Left lung (tissue), 10 donors: ENCODE data around the gene ALG14. TPM values are rescaled to one million over a fixed set of nuclear protein-coding genes. Genes with fewer than 3 reads are reported as not detected.
A peak's percentile ranks its signal among the peaks of the same experiment; 100 is the strongest.

Experiments
- ATAC-seq: fragments of 200-7000 bp; cut with Tn5 transposase; one replicate; pipeline ENCODE4 v1.9.1; 2020; ENCODE audit warnings: moderate library complexity
- DNase-seq, 4 donors: peaks; one replicate each; pipeline ENCODE4 v3.0.0-alpha.2; 2013 to 2020
- H3K27ac ChIP-seq, 2 donors: fragments of 200-600 bp; sonication (generic) in 1 of 2; one replicate each; pipeline versions ENCODE4 v1.5.0 to v1.8.0; 2020 to 2021
- H3K27me3 ChIP-seq, 2 donors: fragments of 200-600 bp; sonication (generic) in 1 of 2; one replicate each; pipeline versions ENCODE4 v1.5.0 to v1.8.0; 2020 to 2021
- H3K36me3 ChIP-seq, 2 donors: fragments of 200-600 bp; sonication (generic) in 1 of 2; one replicate each; pipeline versions ENCODE4 v1.5.0 to v1.8.0; 2020 to 2021
- H3K4me1 ChIP-seq, 2 donors: fragments of 200-600 bp; one replicate each; pipeline ENCODE4 v1.8.0; 2021
- H3K4me3 ChIP-seq, 2 donors: fragments of 200-600 bp; sonication (generic) in 1 of 2; one replicate each; pipeline versions ENCODE4 v1.5.0 to v1.8.0; 2020 to 2021; ENCODE audit warnings: mild to moderate bottlenecking in 1 of 2
- H3K9me3 ChIP-seq, 2 donors: fragments of 200-600 bp; sonication (generic) in 1 of 2; one replicate each; pipeline versions ENCODE4 v1.5.0 to v1.8.0; 2020 to 2021
- CTCF ChIP-seq, 2 donors: fragments of 200-600 bp; sonication (generic) in 1 of 2; IDR thresholded peaks; one replicate each; pipeline versions ENCODE4 v1.5.0 to v1.8.0; 2021; ENCODE audit warnings: antibody characterized with exemption in 2 of 2
- intact Hi-C, 2 donors: fragments of 100-400 bp; cut with DNase I; formaldehyde crosslinking; loops; one replicate each; pipeline versions ENCODE4 v1.11.2 to v1.14.2; 2022
- polyA plus RNA-seq, 6 donors: library from polyadenylated mRNA; unstranded; fragments of 120-200 nt; gene quantifications; one replicate each; pipeline ENCODE4 v1.2.1, GENCODE V29; 2013; ENCODE audit not compliant: insufficient read length in 6 of 6
- total RNA-seq, 2 donors: library from RNA; stranded (reverse); fragmentation: NEBNext Ultra II Directional; extraction: Animal tissue kit (Norgen Biotek cat#: 25700); gene quantifications; one replicate each; pipeline ENCODE4 v1.2.1, GENCODE V29; 2021
- donor health status: DM: no; HTN: yes; CAD: no.
- donor health status: DM: no; HTN: no; CAD: no.

The ALG14 gene
- total and polyA plus RNA-seq, 8 donors, result 5.1 to 13.4 (median 10.1) TPM

- H3K36me3 ChIP-seq, result no peaks in the 10 kb centered on the region
- TF ChIP-seq CTCF (IDR thresholded peaks at IDR 0.05), result no peak
- no peaks in the 10 kb centered on the region for H3K4me1 ChIP-seq
- H3K27me3 ChIP-seq, result no peaks in the 10 kb centered on the region
- DNase-seq (no peak), ATAC-seq (no peak)
- H3K27ac ChIP-seq, result no peak overlapping the region
- intact Hi-C loops, result no loop called here
- no peaks in the 10 kb centered on the region for H3K9me3 ChIP-seq
- no peak overlapping the region for H3K4me3 ChIP-seq
Measured at GRCh38 chr1:94976971-94977548, 95.7 kb downstream of the ALG14 start.

- Histone ChIP-seq H3K27ac (peak overlapping the region in 1 of 2 donors; percentile 60), H3K4me1 (peaks cover 0 to 9% of the 10 kb centered on the region in 2 donors), H3K36me3 (no peaks in the 10 kb centered on the region), H3K9me3 (no peaks in the 10 kb centered on the region), H3K27me3 (no peaks in the 10 kb centered on the region), H3K4me3 (no peak overlapping the region)
- TF ChIP-seq CTCF (IDR thresholded peaks at IDR 0.05), result no peak
- peak; percentile 22 for ATAC-seq
- intact Hi-C loops, result no loop called here
- no peak for DNase-seq
Measured at GRCh38 chr1:94974824-94975223, 97.9 kb downstream of the ALG14 start.

GRCh38 chr1:94974241-94974640 is 98.5 kb downstream of the ALG14 start:
- H3K27me3 ChIP-seq, result no peaks in the 10 kb centered on the region
- intact Hi-C loops, result no loop called here
- no peaks in the 10 kb centered on the region for H3K9me3 ChIP-seq
- H3K27ac ChIP-seq, result peak overlapping the region in 1 of 2 donors; percentile 60
- no peak for TF ChIP-seq CTCF (IDR thresholded peaks at IDR 0.05)
- no peak overlapping the region for H3K4me3 ChIP-seq
- no peaks in the 10 kb centered on the region for H3K36me3 ChIP-seq
- no peak for DNase-seq
- H3K4me1 ChIP-seq, result peaks cover 0 to 9% of the 10 kb centered on the region in 2 donors
- ATAC-seq, result peak; percentile 37

- H3K9me3 ChIP-seq, result no peaks in the 10 kb centered on the region
- no peak for TF ChIP-seq CTCF (IDR thresholded peaks at IDR 0.05)
- peaks cover 0 to 9% of the 10 kb centered on the region in 2 donors for H3K4me1 ChIP-seq
- no peak for ATAC-seq
- H3K4me3 ChIP-seq, result no peak overlapping the region
- intact Hi-C loops, result no loop called here
- no peaks in the 10 kb centered on the region for H3K36me3 ChIP-seq
- peak overlapping the region in 1 of 2 donors; percentile 57 for H3K27ac ChIP-seq
- no peak for DNase-seq
- no peaks in the 10 kb centered on the region for H3K27me3 ChIP-seq
Measured at GRCh38 chr1:94973309-94973922, 99.3 kb downstream of the ALG14 start.

- H3K27ac ChIP-seq, result peak overlapping the region; percentile 57 to 58
- intact Hi-C loops, result no loop called here
- no peaks in the 10 kb centered on the region for H3K9me3 ChIP-seq
- DNase-seq (no peak), ATAC-seq (no peak)
- no peak overlapping the region for H3K4me3 ChIP-seq
- TF ChIP-seq CTCF (IDR thresholded peaks at IDR 0.05), result no peak
- H3K36me3 ChIP-seq, result no peaks in the 10 kb centered on the region
- no peaks in the 10 kb centered on the region for H3K27me3 ChIP-seq
- peaks cover 0 to 9% of the 10 kb centered on the region in 2 donors for H3K4me1 ChIP-seq
Measured at GRCh38 chr1:94971491-94971924, 101.2 kb downstream of the ALG14 start.
